Stimulated activated CD4-positive, alpha-beta T cell treated with anti-CD3 and anti-CD28 coated beads, Interleukin-1b, Interleukin-23, amount 100 ng/mL, for 48 hours (primary cell): ENCODE data around the gene GULP1.

ENCODE experiments used
- DNase-seq: peaks from one replicate; pipeline ENCODE4 v3.0.0-alpha.2; 2020

Gene GULP1

GRCh38 chr2:188381614-188382013 lies 89.9 kb downstream of the GULP1 start:
- DNase-seq, result no peak

DNA sequence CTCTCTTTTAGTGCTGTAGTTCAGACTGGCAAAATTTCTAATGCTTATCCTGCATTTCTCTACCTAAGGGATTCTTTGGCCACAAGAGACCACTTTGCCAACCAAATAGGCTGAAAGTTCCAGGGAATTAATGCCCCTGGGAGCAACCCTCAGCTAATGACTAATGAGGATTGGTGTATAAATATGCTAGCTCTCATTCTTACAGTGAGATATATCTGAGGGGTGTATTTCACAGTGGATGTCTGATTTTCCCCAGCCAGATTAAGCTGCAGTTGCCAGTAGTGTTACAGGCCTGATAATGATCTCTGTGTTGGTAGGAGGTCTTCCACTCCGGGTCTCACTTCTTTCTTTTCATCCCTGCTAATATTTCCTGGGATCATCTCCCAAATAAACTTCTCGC lies 90.4 kb downstream of the GULP1 start:
- no peak for DNase-seq

- no peak for DNase-seq
Measured at GRCh38 chr2:188383158-188383557, 91.5 kb downstream of the GULP1 start.

- DNase-seq, result no peak
Measured at GRCh38 chr2:188385857-188386256, 94.2 kb downstream of the GULP1 start.

DNA sequence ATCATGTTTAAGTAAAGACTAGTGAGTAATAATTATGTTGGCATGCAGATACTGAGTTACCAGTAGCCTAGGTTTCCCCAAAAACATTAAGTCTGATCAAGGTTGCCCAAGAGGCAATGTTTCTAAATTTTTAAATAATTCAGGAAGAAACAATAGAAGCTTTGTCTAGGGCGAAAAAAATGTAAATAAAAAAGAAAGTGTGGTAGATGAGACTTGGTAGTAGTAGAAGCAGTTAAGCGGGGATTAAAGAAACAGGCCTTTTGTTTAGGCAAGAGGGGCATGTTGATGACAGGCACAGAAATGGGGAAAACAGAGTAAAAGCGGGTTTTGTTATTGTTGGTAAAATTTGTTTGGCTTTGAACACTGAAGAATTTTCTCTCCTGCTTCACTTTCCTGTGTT lies 97.2 kb downstream of the GULP1 start:
- no peak for DNase-seq

GRCh38 chr2:188391354-188391753 lies 99.7 kb downstream of the GULP1 start:
- DNase-seq, result no peak

DNA sequence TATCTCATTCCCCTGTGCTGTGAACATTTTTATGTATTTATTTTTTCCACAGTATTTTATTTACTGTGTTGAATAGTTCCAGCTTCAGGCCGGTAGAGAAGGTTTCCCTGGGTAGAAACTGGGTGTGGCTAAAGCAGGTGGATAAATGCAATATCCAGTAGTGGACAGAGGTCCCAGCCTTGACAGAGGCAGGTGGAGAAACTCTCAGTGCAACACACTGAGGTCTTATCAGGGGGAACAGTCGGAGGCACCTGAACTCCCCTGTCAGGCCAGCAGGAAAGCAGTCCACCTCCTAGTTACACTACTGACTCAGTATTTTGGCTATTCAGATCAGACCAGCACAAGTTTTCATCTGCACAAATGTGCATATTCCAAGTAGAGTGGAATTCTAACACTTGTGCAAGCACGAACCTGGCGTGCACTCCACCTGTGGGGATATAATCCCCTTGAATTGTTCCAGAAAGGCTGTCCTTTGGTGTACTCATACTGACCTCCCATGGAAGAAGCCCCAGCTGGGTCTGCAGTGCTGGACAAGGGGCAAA lies 103.3 kb downstream of the GULP1 start:
- no peak for DNase-seq

DNA sequence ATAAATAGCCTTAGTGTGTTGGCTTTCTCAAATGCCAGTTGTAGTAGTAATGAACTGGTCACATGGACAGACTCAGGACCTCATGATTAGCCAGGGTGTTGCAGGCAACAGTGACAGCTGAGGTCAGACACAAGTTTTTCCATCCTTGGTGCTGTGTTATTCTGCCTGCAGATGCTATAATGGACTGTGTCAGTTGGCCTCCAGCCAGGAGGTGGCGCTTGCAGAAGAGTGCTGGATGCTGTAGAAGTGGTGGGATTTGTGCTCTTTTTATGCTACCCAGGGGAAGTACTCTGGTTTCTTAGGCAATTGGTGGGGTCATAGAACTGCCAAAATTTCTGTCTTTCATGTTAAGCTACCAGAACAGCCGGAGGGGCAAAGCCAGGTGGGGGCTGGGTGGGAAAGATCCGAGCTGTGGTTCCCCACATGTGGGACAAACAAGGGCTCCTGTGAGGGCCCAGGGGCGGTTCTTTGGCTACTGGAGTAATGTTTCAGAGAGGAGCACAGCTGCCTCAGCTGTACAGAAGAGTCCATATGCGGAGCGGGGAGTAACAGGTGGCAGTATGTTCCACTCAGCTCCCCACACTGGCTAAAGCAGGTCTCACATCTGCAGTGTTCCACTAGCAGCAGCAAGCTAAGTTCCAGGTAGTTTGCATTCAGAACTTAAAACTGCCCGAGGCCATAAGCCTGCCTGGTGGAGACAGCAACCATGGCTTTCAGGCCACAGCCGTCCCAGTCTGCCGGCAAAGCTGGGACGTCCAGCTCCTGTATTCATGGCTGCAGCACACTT lies 104.4 kb downstream of the GULP1 start:
- DNase-seq, result no peak

- no peak for DNase-seq
Measured at GRCh38 chr2:188399159-188399558, 107.5 kb downstream of the GULP1 start.

- DNase-seq, result no peak
Measured at GRCh38 chr2:188403676-188404075, 112.0 kb downstream of the GULP1 start.

- DNase-seq, result no peak
Measured at GRCh38 chr2:188404341-188405004, 112.8 kb downstream of the GULP1 start.

DNA sequence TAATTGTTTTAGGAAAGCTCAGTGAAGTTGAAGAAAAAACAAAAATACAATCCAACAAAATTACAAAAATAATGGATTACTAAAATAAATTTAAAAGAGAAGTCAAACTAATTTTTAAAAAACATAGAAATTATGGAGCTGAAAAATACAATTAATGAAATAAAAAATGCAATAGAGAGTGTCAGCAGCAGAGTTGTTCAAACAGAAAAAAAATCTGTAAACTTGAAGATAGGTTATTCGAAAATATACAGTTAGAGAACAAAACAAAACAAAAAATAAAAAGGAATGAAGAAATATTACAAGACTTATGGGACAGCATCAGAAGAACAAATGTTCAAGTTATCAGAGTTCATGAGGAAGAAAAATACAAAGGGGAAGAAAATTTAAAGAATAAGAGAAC lies 114.7 kb downstream of the GULP1 start:
- DNase-seq, result no peak

DNA sequence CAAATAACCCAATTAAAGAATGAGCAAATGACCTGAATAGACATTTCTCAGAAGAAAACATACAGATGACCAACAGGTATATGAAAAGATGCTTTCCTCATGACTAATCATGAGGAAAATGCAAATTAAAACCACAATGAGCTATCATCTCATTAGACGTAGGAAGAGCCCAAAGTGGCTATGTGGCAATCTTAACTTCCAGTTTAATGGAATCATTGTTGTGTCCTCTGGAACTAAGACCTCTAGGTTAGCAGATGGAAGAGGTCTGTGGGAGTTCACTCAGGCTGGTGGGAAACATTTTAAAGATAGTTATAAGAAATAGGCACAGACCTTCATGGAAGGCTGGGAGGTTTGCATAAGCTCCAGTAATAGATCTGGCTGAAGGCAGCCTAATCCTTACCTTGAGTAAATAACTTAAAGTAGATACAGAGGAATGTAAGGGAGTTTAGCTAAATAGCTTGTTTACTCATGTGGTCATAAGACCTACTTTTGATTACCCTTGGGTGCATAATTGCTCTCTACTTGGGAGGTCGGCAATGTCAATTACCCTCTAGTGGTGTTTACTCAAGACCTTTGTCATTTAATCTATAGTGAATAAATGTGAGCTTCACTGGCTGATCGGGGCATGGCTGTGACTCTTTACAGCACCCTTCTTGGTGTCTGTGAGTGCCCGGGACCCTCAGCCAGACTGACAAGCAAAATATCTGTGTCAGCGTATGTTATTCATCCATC lies 119.0 kb downstream of the GULP1 start:
- DNase-seq, result no peak

- no peak for DNase-seq
Measured at GRCh38 chr2:188412190-188412589, 120.5 kb downstream of the GULP1 start.

- DNase-seq, result no peak
Measured at GRCh38 chr2:188414411-188414810, 122.7 kb downstream of the GULP1 start.

GRCh38 chr2:188414869-188415753 lies 123.4 kb downstream of the GULP1 start:
- DNase-seq, result no peak

DNA sequence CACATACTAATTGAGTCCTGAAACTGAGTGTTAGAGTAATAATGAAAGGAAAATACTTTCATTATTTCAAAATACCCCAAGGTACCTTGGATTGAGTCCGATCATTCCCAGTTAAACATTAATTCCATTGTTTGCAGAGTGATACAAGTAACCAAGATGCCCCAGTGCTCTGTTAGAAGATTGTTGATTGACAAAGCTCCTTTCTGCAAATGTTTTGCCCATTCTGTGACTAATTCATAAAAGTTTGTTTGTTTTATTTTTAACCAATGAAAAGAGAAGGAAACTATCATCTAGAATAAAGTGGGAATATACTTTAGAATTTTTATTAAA lies 124.0 kb downstream of the GULP1 start:
- DNase-seq, result no peak

DNA sequence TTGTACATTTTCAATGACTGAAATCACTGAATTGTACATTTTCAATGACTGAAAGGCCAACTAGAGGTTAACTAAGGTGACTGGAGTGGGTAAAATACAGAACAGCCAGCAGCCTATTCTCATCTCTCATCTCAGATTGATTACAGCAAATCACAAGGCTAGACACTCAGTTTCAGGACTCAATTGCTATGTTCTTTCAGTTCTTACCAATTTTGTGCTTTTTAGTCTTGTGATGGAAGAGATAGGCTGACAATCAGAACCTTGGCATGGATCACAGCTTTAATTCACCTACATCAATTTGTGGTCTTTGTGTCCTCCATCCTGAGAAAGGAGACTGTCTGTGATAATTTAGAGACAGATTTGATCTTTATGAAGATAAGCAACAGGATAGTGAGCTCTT lies 124.7 kb downstream of the GULP1 start:
- DNase-seq, result no peak

- DNase-seq, result no peak
Measured at GRCh38 chr2:188422726-188423125, 131.1 kb downstream of the GULP1 start.

DNA sequence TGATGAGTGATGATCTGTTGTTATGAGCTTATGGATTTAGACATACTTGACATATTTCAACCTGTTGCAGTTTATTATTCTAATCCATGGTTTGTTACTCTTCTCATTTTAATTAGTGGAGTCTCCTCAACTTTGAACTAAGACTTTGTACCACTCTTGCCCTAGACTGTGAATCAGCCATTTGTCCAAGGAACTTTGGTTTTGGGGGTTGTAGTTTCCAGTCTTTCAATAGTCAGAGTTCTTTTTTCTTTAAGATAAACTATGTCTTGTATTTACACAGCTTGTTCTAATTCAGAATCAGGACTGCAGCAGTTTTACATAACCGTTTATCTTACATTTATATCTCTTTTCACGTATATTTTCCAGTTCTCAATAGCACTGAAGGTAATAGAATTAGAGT lies 133.6 kb downstream of the GULP1 start:
- no peak for DNase-seq

DNA sequence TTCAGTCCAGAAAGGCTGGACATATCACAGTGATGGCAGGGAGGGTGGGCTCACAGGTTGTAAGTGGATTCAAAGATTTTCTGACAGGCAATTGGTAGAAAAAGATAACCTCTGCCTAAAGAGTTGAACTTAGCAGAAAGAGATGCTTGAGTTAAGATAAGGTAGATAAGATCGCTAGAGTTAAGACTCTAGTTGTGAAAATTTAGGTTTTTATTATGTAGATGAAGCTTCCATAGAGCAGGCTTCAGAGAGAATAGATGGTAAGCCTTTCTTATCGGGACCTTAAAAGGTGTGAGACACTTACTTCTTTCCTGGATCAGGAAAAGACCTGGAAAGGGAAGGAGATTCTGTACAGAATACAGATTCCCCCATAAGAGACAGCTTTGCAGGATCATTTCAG lies 134.4 kb downstream of the GULP1 start:
- DNase-seq, result no peak

DNA sequence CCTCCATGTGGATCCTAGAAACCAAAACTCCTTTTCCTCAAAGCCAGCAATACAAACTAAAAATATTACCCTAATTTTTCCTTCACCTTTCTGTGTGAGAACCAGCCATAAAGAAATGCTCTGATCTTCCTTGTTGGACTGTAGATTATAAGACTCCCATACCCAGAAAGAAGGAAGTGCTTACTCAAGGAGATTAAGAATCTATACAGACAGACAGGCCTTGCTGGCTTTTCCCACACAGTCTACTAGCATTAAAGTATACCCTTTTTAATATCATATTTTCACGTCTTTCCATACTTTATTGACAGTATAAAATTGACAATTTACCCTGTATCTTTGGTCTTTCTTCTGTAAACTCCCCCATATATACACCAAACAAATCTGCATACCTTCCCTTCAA lies 139.0 kb downstream of the GULP1 start:
- DNase-seq, result no peak

GRCh38 chr2:188434018-188434417 lies 142.3 kb downstream of the GULP1 start:
- no peak for DNase-seq
